DOHH2 (cell line): ENCODE results near the gene VPS29.

Experiments used
- EZH2phosphoT487 ChIP-seq: fragments of 200-600 bp; sonication (generic); IDR thresholded peaks from 2 replicates; pipeline ENCODE4 v1.6.1; 2017; ENCODE audit warnings: borderline replicate concordance, mild to moderate bottlenecking, antibody characterized with exemption, low read length, moderate library complexity, mixed read lengths
- TF ChIP-seq, protein P1 (sequence below): fragments of 200-600 bp; sonication (generic); IDR thresholded peaks from one replicate; pipeline ENCODE4 v1.5.1; 2014; ENCODE audit warnings: antibody characterized with exemption, mild to moderate bottlenecking, low read depth, low read length; ENCODE audit not compliant: poor library complexity, severe bottlenecking

GRCh38 chr12:110548678-110549077 is 46.8 kb upstream of the VPS29 start:
- TF ChIP-seq, protein P1, sequence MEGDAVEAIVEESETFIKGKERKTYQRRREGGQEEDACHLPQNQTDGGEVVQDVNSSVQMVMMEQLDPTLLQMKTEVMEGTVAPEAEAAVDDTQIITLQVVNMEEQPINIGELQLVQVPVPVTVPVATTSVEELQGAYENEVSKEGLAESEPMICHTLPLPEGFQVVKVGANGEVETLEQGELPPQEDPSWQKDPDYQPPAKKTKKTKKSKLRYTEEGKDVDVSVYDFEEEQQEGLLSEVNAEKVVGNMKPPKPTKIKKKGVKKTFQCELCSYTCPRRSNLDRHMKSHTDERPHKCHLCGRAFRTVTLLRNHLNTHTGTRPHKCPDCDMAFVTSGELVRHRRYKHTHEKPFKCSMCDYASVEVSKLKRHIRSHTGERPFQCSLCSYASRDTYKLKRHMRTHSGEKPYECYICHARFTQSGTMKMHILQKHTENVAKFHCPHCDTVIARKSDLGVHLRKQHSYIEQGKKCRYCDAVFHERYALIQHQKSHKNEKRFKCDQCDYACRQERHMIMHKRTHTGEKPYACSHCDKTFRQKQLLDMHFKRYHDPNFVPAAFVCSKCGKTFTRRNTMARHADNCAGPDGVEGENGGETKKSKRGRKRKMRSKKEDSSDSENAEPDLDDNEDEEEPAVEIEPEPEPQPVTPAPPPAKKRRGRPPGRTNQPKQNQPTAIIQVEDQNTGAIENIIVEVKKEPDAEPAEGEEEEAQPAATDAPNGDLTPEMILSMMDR: no peak
- no peak for TF ChIP-seq EZH2phosphoT487
